ENCODE data around the gene SLC35C1. TPM values are rescaled to one million over a fixed set of nuclear protein-coding genes. Genes with fewer than 3 reads are reported as not detected.

The SLC35C1 gene
- total RNA-seq, 2 donors from 2014 or later = 12.0 to 15.1 TPM

GRCh38 chr11:45860764-45861510 is 56.0 kb downstream of the SLC35C1 start:
- no peak overlapping the region for H3K27ac Mint-ChIP-seq
- no peak overlapping the region for H3K4me3 Mint-ChIP-seq
- H3K4me1 Mint-ChIP-seq (ENCODE audit: low read depth) = no peaks in the 10 kb centered on the region
- no peak for DNase-seq
- ATAC-seq (replicated peaks in 1 of 2) = no peak
- no peaks in the 10 kb centered on the region for H3K9me3 Mint-ChIP-seq
- H3K36me3 Mint-ChIP-seq (ENCODE audit: insufficient read depth in 2 of 2) = peaks cover 0 to 4% of the 10 kb centered on the region in 2 donors
- H3K27me3 Mint-ChIP-seq (ENCODE audit: low read depth) = no peaks in the 10 kb centered on the region

Other genes with a start within 250 kb of the SLC35C1 start
- under 1 TPM in 1 of 2 donors, not detected in 1; 0.10 TPM for gene CHST1, start 139.5 kb upstream of the SLC35C1 start, total RNA-seq
- gene CRY2, start 42.3 kb downstream of the SLC35C1 start, total RNA-seq = 10 to 100 TPM; 20.2 to 23.8 TPM
- gene MAPK8IP1, start 80.5 kb downstream of the SLC35C1 start, total RNA-seq = under 1 TPM; 0.50 to 0.69 TPM
- gene FREY1, start 102.1 kb downstream of the SLC35C1 start, total RNA-seq = 1 to 10 TPM; 1.3 to 1.9 TPM
- 10 to 100 TPM; 42.5 to 46.8 TPM for gene PEX16, start 112.7 kb downstream of the SLC35C1 start, total RNA-seq
- gene LARGE2, start 117.5 kb downstream of the SLC35C1 start, total RNA-seq = 1 to 10 TPM in 1 of 2 donors, under 1 TPM in 1; 0.90 to 1.4 TPM